Endothelial cell of umbilical vein (primary cell): ENCODE results near the gene CYP46A1. TPM values are rescaled to one million over a fixed set of nuclear protein-coding genes. Genes with fewer than 3 reads are reported as not detected.

Source experiments
- BruUV-seq: library from RNA; stranded (reverse); fragments of 400-500 nt; replicated peaks from 2 replicates; lab custom pipeline; 2021; lab: Mats Ljungman, UMichigan
- CTCF ChIA-PET: fragments of 300-600, 350-600 bp; sonication (Branson Sonifier 250); formaldehyde crosslinking; loops from one replicate; lab custom pipeline; 2021; ENCODE audit warnings: antibody characterized with exemption, inconsistent platforms; lab: Charles Lee
- POLR2A ChIA-PET: fragments of 300-600, 350-600 bp; sonication (Branson Sonifier 250); formaldehyde crosslinking; loops from one replicate; lab custom pipeline; 2021; ENCODE audit warnings: antibody characterized with exemption, inconsistent platforms; lab: Charles Lee
- DNase-seq: peaks from one replicate; pipeline ENCODE4 v3.0.0-alpha.2; 2011; ENCODE audit warnings: low read depth, low spot score
- FAIRE-seq: peaks from 2 replicates; lab custom pipeline; 2011; peaks lifted over from hg19 to GRCh38; lab: Jason Lieb, UNC
- H2AFZ ChIP-seq: 2 replicates; pipeline ENCODE4 v1.6.0; 2012; ENCODE audit warnings: low read depth, low read length, control low read depth, inconsistent platforms
- H3K27ac ChIP-seq: 2 replicates; pipeline ENCODE4 v1.5.1; 2011; ENCODE audit warnings: low read depth, mild to moderate bottlenecking, control low read depth, low read length, moderate library complexity; ENCODE audit not compliant: insufficient read depth
- H3K27me3 ChIP-seq, 2 experiments: 2 replicates each; pipeline versions ENCODE4 v1.6.0 to v1.6.1; 2011; ENCODE audit warnings: low read length in 2 of 2, mixed read lengths in 1 of 2; ENCODE audit not compliant: control insufficient read depth in 2 of 2, insufficient read depth in 2 of 2
- H3K36me3 ChIP-seq, 2 experiments: 2 replicates in 1 of 2; 3 replicates in 1 of 2; pipeline ENCODE4 v1.5.1; 2011; ENCODE audit warnings: low read length in 2 of 2, mild to moderate bottlenecking in 1 of 2, moderate library complexity in 1 of 2; ENCODE audit not compliant: control insufficient read depth in 2 of 2, insufficient read depth in 2 of 2; ENCODE audit errors: extremely low read depth in 1 of 2
- H3K4me1 ChIP-seq: 3 replicates; pipeline ENCODE4 v1.5.1; 2011; ENCODE audit warnings: mild to moderate bottlenecking, low read length; ENCODE audit not compliant: control insufficient read depth, insufficient read depth; ENCODE audit errors: extremely low read depth
- H3K4me2 ChIP-seq: 2 replicates; pipeline ENCODE4 v1.6.1; 2011; ENCODE audit warnings: low read length, control low read depth, mixed read lengths; ENCODE audit not compliant: insufficient read depth
- H3K4me3 ChIP-seq, 3 experiments: fragments of 200-600 bp in 1 of 3; sonication (generic), shearing (Covaris generic) in 1 of 3; replicated peaks in 1 of 3; 2 replicates each; pipeline ENCODE4 v1.5.1; 2011 to 2016; ENCODE audit warnings: control low read depth in 3 of 3, low read length in 3 of 3, mild to moderate bottlenecking in 2 of 3, inconsistent platforms in 1 of 3, low read depth in 1 of 3, moderate library complexity in 1 of 3; ENCODE audit not compliant: insufficient read depth in 1 of 3
- H3K79me2 ChIP-seq: 2 replicates; pipeline ENCODE4 v1.6.0; 2012; ENCODE audit warnings: low read length, inconsistent platforms; ENCODE audit not compliant: control insufficient read depth, insufficient read depth
- H3K9ac ChIP-seq: replicated peaks from 2 replicates; pipeline ENCODE3; 2011; ENCODE audit warnings: low read length, control low read depth; ENCODE audit not compliant: insufficient read depth; ENCODE audit errors: extremely low read depth
- H3K9me1 ChIP-seq: replicated peaks from 3 replicates; pipeline ENCODE4 v1.6.0; 2011; ENCODE audit warnings: mild to moderate bottlenecking, low read length; ENCODE audit not compliant: control insufficient read depth, insufficient read depth; ENCODE audit errors: extremely low read depth
- H3K9me3 ChIP-seq: replicated peaks from 2 replicates; pipeline ENCODE4 v1.5.1; 2012; ENCODE audit warnings: low read length, inconsistent platforms; ENCODE audit not compliant: control insufficient read depth, insufficient read depth
- H4K20me1 ChIP-seq: replicated peaks from 2 replicates; pipeline ENCODE3; 2011; ENCODE audit warnings: mild to moderate bottlenecking, low read length; ENCODE audit not compliant: control insufficient read depth, insufficient read depth; ENCODE audit errors: extremely low read depth
- EZH2 ChIP-seq: IDR thresholded peaks from 2 replicates; pipeline ENCODE4 v1.6.1; 2012; ENCODE audit warnings: borderline replicate concordance, low read depth, mild to moderate bottlenecking, moderate library complexity, low read length, inconsistent platforms; ENCODE audit not compliant: severe bottlenecking
- FOS ChIP-seq: IDR thresholded peaks from 2 replicates; pipeline ENCODE4 v1.6.1; 2011; ENCODE audit warnings: mild to moderate bottlenecking, low read length, moderate library complexity, borderline replicate concordance; ENCODE audit not compliant: insufficient read depth
- GATA2 ChIP-seq: IDR thresholded peaks from 2 replicates; pipeline ENCODE4 v1.7.0; 2011; ENCODE audit warnings: low read depth, mild to moderate bottlenecking, moderate library complexity, mixed read lengths, low read length; ENCODE audit not compliant: insufficient read length, insufficient read depth
- JUN ChIP-seq: IDR thresholded peaks from 2 replicates; pipeline ENCODE4 v1.6.1; 2011; ENCODE audit warnings: borderline replicate concordance, low read depth; ENCODE audit not compliant: insufficient read length, insufficient read depth
- MYC ChIP-seq: IDR thresholded peaks from one replicate; pipeline ENCODE4 v1.6.1; 2011; ENCODE audit warnings: mild to moderate bottlenecking, low read depth, low read length
- POLR2A ChIP-seq: IDR thresholded peaks from 2 replicates; pipeline ENCODE4 v1.6.1; 2012; ENCODE audit warnings: low read depth, mild to moderate bottlenecking, control low read depth, low read length
- POLR2AphosphoS5 ChIP-seq: IDR thresholded peaks from 2 replicates; pipeline ENCODE4 v1.6.1; 2012; ENCODE audit warnings: low read depth, mild to moderate bottlenecking, control low read depth, low read length, moderate library complexity; ENCODE audit not compliant: insufficient read depth
- dilution Hi-C: fragments of 300-500 bp; cut with MboI; formaldehyde crosslinking; loops from one replicate; pipeline ENCODE4 v1.15.0; 2019; ENCODE audit warnings: low sequenced_read_pairs; ENCODE audit not compliant: extremely low pct_ligation_motif_present
- intact Hi-C: fragments of 100-400 bp; cut with micrococcal nuclease; formaldehyde crosslinking; loops from one replicate; pipeline ENCODE4 v1.10.0; 2022
- polyA plus RNA-seq, 4 experiments: library from polyadenylated mRNA; depleted of rRNA in 3 of 4; stranded (reverse) in 3 of 4; unstranded in 1 of 4; fragments of >200 nt; gene quantifications; 2 replicates each; pipeline versions ENCODE4 v1.2.1 to v1.2.3, GENCODE V29; 2011 to 2012; ENCODE audit warnings: missing spikeins in 1 of 4
- total RNA-seq: library from RNA; stranded (reverse); gene quantifications from 2 replicates; pipeline ENCODE4 v1.2.3, GENCODE V29; 2021
- TF ChIP-seq, protein P1 (sequence below): IDR thresholded peaks from 2 replicates; pipeline ENCODE4 v1.6.1; 2011; ENCODE audit not compliant: insufficient read depth, insufficient read length
- TF ChIP-seq, protein P2 (sequence below), 2 donors: IDR thresholded peaks; 1 replicate in 1 of 2; 2 replicates in 1 of 2; pipeline ENCODE4 v1.5.1; 2011; ENCODE audit warnings: low read length in 2 of 2, mild to moderate bottlenecking in 2 of 2, moderate library complexity in 2 of 2, control low read depth in 1 of 2, inconsistent platforms in 1 of 2, low read depth in 1 of 2; ENCODE audit not compliant: insufficient read depth in 1 of 2; ENCODE audit errors: extremely low read depth in 1 of 2

CYP46A1 gene
- total and polyA plus RNA-seq, 2 donors (not counting 3 experiments of a cell fraction or from before 2014, with no cell fraction given), result 0.03 to 0.24 TPM

GRCh38 chr14:99674064-99674650 lies 9.9 kb upstream of the CYP46A1 start:
- Histone ChIP-seq H3K27ac (no peak overlapping the region), H3K9me1 (no peaks in the 10 kb centered on the region), H3K4me3 (no peak overlapping the region), H4K20me1 (no peaks in the 10 kb centered on the region), H3K79me2 (no peaks in the 10 kb centered on the region), H3K27me3 (peaks cover 10 to 15% of the 10 kb centered on the region in 2 experiments), H3K4me1 (no peaks in the 10 kb centered on the region), H3K36me3 (no peaks in the 10 kb centered on the region), H3K4me2 (no peak overlapping the region), H3K9ac (no peak overlapping the region), H3K9me3 (no peaks in the 10 kb centered on the region), H2AFZ (no peak overlapping the region)
- intact Hi-C loops (no loop called here), dilution Hi-C loops (no loop called here)
- TF ChIP-seq POLR2AphosphoS5, result no peak
- no TSS peak for BruUV-seq
- FAIRE-seq (no peak), DNase-seq (no peak)
- CTCF ChIA-PET, result no interaction called here
- POLR2A ChIA-PET, result no interaction called here

DNA sequence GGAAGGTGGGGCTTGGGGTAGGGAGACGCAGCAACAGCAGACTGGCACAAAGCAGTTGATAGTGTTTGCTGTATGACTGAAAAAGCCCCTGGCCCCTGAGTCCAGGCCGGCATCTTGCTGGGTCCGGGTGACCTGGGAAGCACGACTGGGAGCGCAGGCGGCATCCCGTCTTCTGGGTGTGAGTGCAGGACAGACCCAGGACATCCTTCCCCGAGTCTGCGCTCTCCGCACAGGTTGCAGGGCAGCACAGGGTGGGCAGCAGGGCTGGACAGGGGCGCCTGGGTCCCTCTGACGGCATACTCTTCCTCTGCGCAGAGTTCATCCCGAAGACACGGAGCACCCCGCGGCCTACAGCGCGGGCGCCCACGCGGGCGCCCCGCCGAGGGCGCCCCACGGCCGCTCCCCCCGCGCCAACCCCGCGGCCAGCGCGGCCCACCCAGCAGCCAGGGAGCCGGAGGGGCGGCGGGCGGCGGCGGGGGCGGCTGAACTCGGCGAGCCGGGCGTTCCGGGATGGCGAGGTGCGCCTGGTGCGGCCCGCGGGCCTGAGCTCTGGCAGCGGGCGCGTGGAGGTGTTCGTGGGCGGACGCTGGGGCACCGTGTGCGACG lies 9.2 kb upstream of the CYP46A1 start:
- no peak overlapping the region for H2AFZ ChIP-seq
- TF ChIP-seq GATA2, result no peak
- no peak for TF ChIP-seq JUN
- no peak for TF ChIP-seq FOS
- TF ChIP-seq, protein P1, sequence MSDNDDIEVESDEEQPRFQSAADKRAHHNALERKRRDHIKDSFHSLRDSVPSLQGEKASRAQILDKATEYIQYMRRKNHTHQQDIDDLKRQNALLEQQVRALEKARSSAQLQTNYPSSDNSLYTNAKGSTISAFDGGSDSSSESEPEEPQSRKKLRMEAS, result no peak
- TF ChIP-seq, protein P2, sequence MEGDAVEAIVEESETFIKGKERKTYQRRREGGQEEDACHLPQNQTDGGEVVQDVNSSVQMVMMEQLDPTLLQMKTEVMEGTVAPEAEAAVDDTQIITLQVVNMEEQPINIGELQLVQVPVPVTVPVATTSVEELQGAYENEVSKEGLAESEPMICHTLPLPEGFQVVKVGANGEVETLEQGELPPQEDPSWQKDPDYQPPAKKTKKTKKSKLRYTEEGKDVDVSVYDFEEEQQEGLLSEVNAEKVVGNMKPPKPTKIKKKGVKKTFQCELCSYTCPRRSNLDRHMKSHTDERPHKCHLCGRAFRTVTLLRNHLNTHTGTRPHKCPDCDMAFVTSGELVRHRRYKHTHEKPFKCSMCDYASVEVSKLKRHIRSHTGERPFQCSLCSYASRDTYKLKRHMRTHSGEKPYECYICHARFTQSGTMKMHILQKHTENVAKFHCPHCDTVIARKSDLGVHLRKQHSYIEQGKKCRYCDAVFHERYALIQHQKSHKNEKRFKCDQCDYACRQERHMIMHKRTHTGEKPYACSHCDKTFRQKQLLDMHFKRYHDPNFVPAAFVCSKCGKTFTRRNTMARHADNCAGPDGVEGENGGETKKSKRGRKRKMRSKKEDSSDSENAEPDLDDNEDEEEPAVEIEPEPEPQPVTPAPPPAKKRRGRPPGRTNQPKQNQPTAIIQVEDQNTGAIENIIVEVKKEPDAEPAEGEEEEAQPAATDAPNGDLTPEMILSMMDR (IDR thresholded peaks at IDR 0.05; ENCODE audit: extremely low read depth in 1 of 2, insufficient read depth in 1 of 2, low read depth in 1 of 2, low read length in 2 of 2), result no peak
- no peak for TF ChIP-seq EZH2
- TF ChIP-seq MYC, result no peak
- no peak for TF ChIP-seq POLR2AphosphoS5
- no peak for TF ChIP-seq POLR2A
- H3K9ac ChIP-seq, result no peak overlapping the region
- no peaks in the 10 kb centered on the region for H3K4me1 ChIP-seq
- intact Hi-C loops (no loop called here), dilution Hi-C loops (no loop called here)
- H3K9me3 ChIP-seq, result no peaks in the 10 kb centered on the region
- DNase-seq (no peak), FAIRE-seq (no peak)
- no peaks in the 10 kb centered on the region for H3K9me1 ChIP-seq
- H3K27ac ChIP-seq, result no peak overlapping the region
- BruUV-seq, result no TSS peak
- H4K20me1 ChIP-seq, result no peaks in the 10 kb centered on the region
- ChIA-PET CTCF (no interaction called here), POLR2A (no interaction called here)
- no peak overlapping the region for H3K4me3 ChIP-seq
- H3K4me2 ChIP-seq, result no peak overlapping the region
- no peaks in the 10 kb centered on the region for H3K36me3 ChIP-seq
- H3K27me3 ChIP-seq, result peaks cover 10 to 15% of the 10 kb centered on the region in 2 experiments
- H3K79me2 ChIP-seq, result no peaks in the 10 kb centered on the region
